ENCODE data around the gene CTRB2. TPM values are rescaled to one million over a fixed set of nuclear protein-coding genes. Genes with fewer than 3 reads are reported as not detected.
"Not testable (repeated sequence)": the region's sequence is repeated elsewhere in the genome, so short reads cannot be mapped to it uniquely, and the experiment has no call there.

CTRB2 gene
- total RNA-seq, 4 donors from 2014 or later, result not detected

GRCh38 chr16:75209944-75210343 is 3.0 kb upstream of the CTRB2 start:
- DNase-seq, result no peak
- in situ Hi-C loops (cut with MboI; ENCODE audit: low pct_ligation_motif_present in 1 of 4, low pct_unique_long_range_greater_than_20kb in 1 of 4, low sequenced_read_pairs in 3 of 4), result loop anchor here in 3 of 4 donors (10.0 to 25.0 kb wide), 4 partner anchors 175 to 552 kb away; no protein-coding TSS in a partner anchor
- 76 to 100% methylated on average over 1 to 5 of the region's 5 CpGs for WGBS, 2 donors (ENCODE audit: low coverage in 1 of 2)

GRCh38 chr16:75209514-75209913 is 2.6 kb upstream of the CTRB2 start:
- H3K27ac ChIP-seq; H3K27me3 ChIP-seq; H3K36me3 ChIP-seq; DNase-seq; H3K4me3 ChIP-seq; H3K9me3 ChIP-seq; H3K4me1 ChIP-seq; intact Hi-C loops (cut with DNase I; ENCODE audit: low total_unique reads): not testable (repeated sequence)
- 80% methylated on average over 7 of the region's 7 CpGs; no CpG with 5 or more reads in 1 of the 2 donors for WGBS, 2 donors (ENCODE audit: low coverage in 1 of 2)
- in situ Hi-C loops (cut with MboI; ENCODE audit: low pct_ligation_motif_present in 1 of 4, low pct_unique_long_range_greater_than_20kb in 1 of 4, low sequenced_read_pairs in 3 of 4), result loop anchor here in 2 of 4 donors (10.0 to 25.0 kb wide), 3 partner anchors 175 to 553 kb away; no protein-coding TSS in a partner anchor

More at GRCh38 chr16:75209944-75210343, 3.0 kb upstream of the CTRB2 start:
- no peaks in the 10 kb centered on the region for H3K9me3 ChIP-seq
- H3K27ac ChIP-seq, result no peak overlapping the region
- no peaks in the 10 kb centered on the region for H3K27me3 ChIP-seq
- no peaks in the 10 kb centered on the region for H3K36me3 ChIP-seq
- TF ChIP-seq CTCF (IDR thresholded peaks at IDR 0.05) (no peak), POLR2AphosphoS5 (IDR thresholded peaks at IDR 0.05) (no peak), EP300 (IDR thresholded peaks at IDR 0.05; ENCODE audit: low read depth) (no peak), POLR2A (IDR thresholded peaks at IDR 0.05) (no peak)
- intact Hi-C loops (cut with DNase I; ENCODE audit: low total_unique reads), result no loop called here
- H3K4me3 ChIP-seq, result no peak overlapping the region
- no peaks in the 10 kb centered on the region for H3K4me1 ChIP-seq

- Histone ChIP-seq H3K4me1 (no peaks in the 10 kb centered on the region), H3K27ac (no peak overlapping the region), H3K9me3 (no peaks in the 10 kb centered on the region), H3K36me3 (no peaks in the 10 kb centered on the region), H3K27me3 (no peaks in the 10 kb centered on the region), H3K4me3 (no peak overlapping the region)
- DNase-seq, result no peak
- TF ChIP-seq CTCF (IDR thresholded peaks at IDR 0.05) (no peak), POLR2A (IDR thresholded peaks at IDR 0.05) (no peak), EP300 (IDR thresholded peaks at IDR 0.05; ENCODE audit: low read depth) (no peak)
- in situ Hi-C loops (cut with MboI; ENCODE audit: low pct_ligation_motif_present in 1 of 4, low pct_unique_long_range_greater_than_20kb in 1 of 4, low sequenced_read_pairs in 3 of 4), result loop anchor here in 2 of 4 donors (10.0 to 25.0 kb wide), 3 partner anchors 176 to 553 kb away; no protein-coding TSS in a partner anchor
- 87 to 88% methylated on average over 3 to 27 of the region's 27 CpGs for WGBS, 2 donors (ENCODE audit: low coverage in 1 of 2)
- intact Hi-C loops (cut with DNase I; ENCODE audit: low total_unique reads), result no loop called here
Measured at GRCh38 chr16:75208861-75209505, 2.0 kb upstream of the CTRB2 start.

GRCh38 chr16:75208242-75208825 is 1.4 kb upstream of the CTRB2 start:
- WGBS, 2 donors (ENCODE audit: low coverage in 1 of 2), result 81% methylated on average over 13 of the region's 13 CpGs; no CpG with 5 or more reads in 1 of the 2 donors
- in situ Hi-C loops (cut with MboI; ENCODE audit: low pct_ligation_motif_present in 1 of 4, low pct_unique_long_range_greater_than_20kb in 1 of 4, low sequenced_read_pairs in 3 of 4), result loop anchor here in 2 of 4 donors (10.0 to 25.0 kb wide), 3 partner anchors 176 to 554 kb away; no protein-coding TSS in a partner anchor
- H3K36me3 ChIP-seq, result no peaks in the 10 kb centered on the region

More at GRCh38 chr16:75208242-75208825, 1.4 kb upstream of the CTRB2 start:
- TF ChIP-seq POLR2A (IDR thresholded peaks at IDR 0.05) (no peak), CTCF (IDR thresholded peaks at IDR 0.05) (no peak), POLR2AphosphoS5 (IDR thresholded peaks at IDR 0.05) (no peak), EP300 (IDR thresholded peaks at IDR 0.05; ENCODE audit: low read depth) (no peak)
- H3K4me3 ChIP-seq, result no peak overlapping the region
- H3K9me3 ChIP-seq, result no peaks in the 10 kb centered on the region
- no peaks in the 10 kb centered on the region for H3K27me3 ChIP-seq
- DNase-seq, result no peak
- intact Hi-C loops (cut with DNase I; ENCODE audit: low total_unique reads), result no loop called here
- no peaks in the 10 kb centered on the region for H3K4me1 ChIP-seq
- no peak overlapping the region for H3K27ac ChIP-seq

Measured in transverse colon (tissue), 4 donors.